H1 (cell line): ENCODE measurements around the gene WASHC3. TPM values are rescaled to one million over a fixed set of nuclear protein-coding genes. Genes with fewer than 3 reads are reported as not detected.

Experiments used
- CHD7 ChIP-seq: fragments of 300-600 bp; sonication (generic); IDR thresholded peaks from 2 replicates; pipeline ENCODE4 v1.7.1; 2012; ENCODE audit warnings: low read length, moderate library complexity, mild to moderate bottlenecking, inconsistent platforms; ENCODE audit not compliant: insufficient replicate concordance
- EGR1 ChIP-seq: IDR thresholded peaks from 2 replicates; pipeline ENCODE4 v1.6.1; 2011; ENCODE audit warnings: low read depth, low read length, borderline replicate concordance
- GTF2F1 ChIP-seq: IDR thresholded peaks from 2 replicates; pipeline ENCODE4 v1.6.1; 2012; ENCODE audit warnings: low read depth, low read length, improper control_type of control experiment, borderline replicate concordance
- KDM1A ChIP-seq: fragments of 200-600, 300-600 bp; sonication (generic); IDR thresholded peaks from 2 replicates; pipeline ENCODE4 v1.7.1; 2016; ENCODE audit warnings: mild to moderate bottlenecking, low read length, borderline replicate concordance
- RAD21 ChIP-seq, 2 experiments: IDR thresholded peaks in 1 of 2; conservative IDR thresholded peaks in 1 of 2; 2 replicates each; pipeline ENCODE4 v1.6.1; 2011; ENCODE audit warnings: low read depth in 2 of 2, low read length in 2 of 2, improper control_type of control experiment in 1 of 2, inconsistent platforms in 1 of 2, mild to moderate bottlenecking in 1 of 2, moderate library complexity in 1 of 2
- ZNF274 ChIP-seq: IDR thresholded peaks from 2 replicates; pipeline ENCODE4 v1.7.0; 2012; ENCODE audit warnings: low read length, borderline replicate concordance; ENCODE audit errors: extremely low read depth
- polyA plus RNA-seq, 7 experiments: library from polyadenylated mRNA; depleted of rRNA in 3 of 7; stranded (reverse) in 5 of 7; unstranded in 2 of 7; fragments of >200 nt in 5 of 7; fragments of 200-250 nt in 2 of 7; gene quantifications; 1 replicate in 5 of 7; 2 replicates in 1 of 7; 4 replicates in 1 of 7; pipeline versions ENCODE4 v1.2.1 to v1.2.3, GENCODE V29; 2011 to 2013; ENCODE audit warnings: missing spikeins in 2 of 7, mixed read lengths in 2 of 7
- total RNA-seq: library from RNA; stranded (reverse); fragmentation: NEBNext Ultra II Directional; extraction: Animal tissue kit (Norgen Biotek cat#: 25700); gene quantifications from 2 replicates; pipeline ENCODE4 v1.2.1, GENCODE V29; 2021
- TF ChIP-seq, protein P1 (sequence below): IDR thresholded peaks from 2 replicates; pipeline ENCODE4 v1.6.1; 2011; ENCODE audit warnings: low read length, improper control_type of control experiment

WASHC3 gene
- total and polyA plus RNA-seq, 2 of the 8 experiments (the other 6 are each of a cell fraction or from before 2014, with no cell fraction given), result 7.4 to 8.3 TPM

DNA sequence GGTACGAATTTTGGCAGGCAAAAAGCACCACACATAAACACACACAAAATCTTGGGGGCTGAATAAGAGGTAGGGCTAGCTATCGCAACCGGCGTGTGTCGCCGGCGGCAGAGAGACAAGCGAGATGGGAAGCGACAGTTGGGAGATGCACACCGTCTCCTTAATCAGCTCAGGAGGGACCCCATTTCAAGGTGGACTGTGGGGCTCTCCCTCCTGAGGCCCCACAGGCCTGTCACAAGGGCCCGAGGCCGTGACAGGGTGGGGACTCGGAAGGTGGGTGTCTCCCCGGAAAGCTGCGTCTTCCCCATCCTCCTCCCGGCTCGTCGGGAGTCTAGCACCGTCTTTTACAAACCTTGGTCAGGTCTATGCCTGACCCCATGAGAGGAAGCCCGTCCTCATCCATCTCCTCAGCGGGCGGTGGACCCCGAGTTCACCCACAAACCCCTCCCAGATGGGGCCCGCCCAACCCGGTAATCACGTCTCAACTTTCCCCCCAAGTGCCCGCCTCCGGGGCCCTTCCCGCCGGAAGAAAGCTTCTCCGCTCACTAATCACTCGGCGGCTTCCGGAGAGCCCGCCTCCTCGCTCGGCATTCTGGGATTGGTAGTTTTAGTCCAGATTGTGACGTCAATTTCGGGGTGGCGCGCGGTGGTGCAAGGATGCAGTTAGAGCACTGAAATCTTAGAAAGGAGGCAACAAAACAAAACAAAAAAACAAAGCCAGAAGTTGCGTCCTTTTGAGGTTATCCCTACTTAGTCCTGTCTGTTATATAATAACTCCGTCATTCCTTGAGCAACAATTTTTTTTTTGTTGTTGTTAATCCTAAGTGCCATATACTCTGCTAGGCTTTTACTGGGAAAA is at the start of gene WASHC3 (continued):
- no peak for TF ChIP-seq ZNF274
- no peak for TF ChIP-seq GTF2F1
- TF ChIP-seq, protein P1, sequence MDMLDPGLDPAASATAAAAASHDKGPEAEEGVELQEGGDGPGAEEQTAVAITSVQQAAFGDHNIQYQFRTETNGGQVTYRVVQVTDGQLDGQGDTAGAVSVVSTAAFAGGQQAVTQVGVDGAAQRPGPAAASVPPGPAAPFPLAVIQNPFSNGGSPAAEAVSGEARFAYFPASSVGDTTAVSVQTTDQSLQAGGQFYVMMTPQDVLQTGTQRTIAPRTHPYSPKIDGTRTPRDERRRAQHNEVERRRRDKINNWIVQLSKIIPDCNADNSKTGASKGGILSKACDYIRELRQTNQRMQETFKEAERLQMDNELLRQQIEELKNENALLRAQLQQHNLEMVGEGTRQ, result no peak
- no peak for TF ChIP-seq EGR1
- no peak for TF ChIP-seq CHD7
- no peak for TF ChIP-seq RAD21 (IDR thresholded peaks at IDR 0.05 in 1 of 2, conservative IDR thresholded peaks at IDR 0.05 in 1 of 2; ENCODE audit: low read depth in 2 of 2, low read length in 2 of 2)
- no peak for TF ChIP-seq KDM1A
